C4-2B (cell line): Measurements from ENCODE around the gene FAM13C.
"Not testable (repeated sequence)": the region's sequence is repeated elsewhere in the genome, so short reads cannot be mapped to it uniquely, and the experiment has no call there.

Source experiments
- H3K27ac ChIP-seq: fragments of 450-650 bp; 2 replicates; pipeline ENCODE4 v1.5.1; 2017
- CTCF ChIP-seq: fragments of 450-650 bp; conservative IDR thresholded peaks from 2 replicates; pipeline ENCODE4 v1.5.1; 2017; ENCODE audit warnings: mild to moderate bottlenecking
- ZFX ChIP-seq: fragments of 450-650 bp; IDR thresholded peaks from 2 replicates; pipeline ENCODE4 v1.6.1; 2017

The FAM13C gene

GRCh38 chr10:59242057-59242456 is 120.3 kb downstream of the FAM13C start:
- TF ChIP-seq ZFX (no peak), CTCF (no peak)
- no peak overlapping the region for H3K27ac ChIP-seq

DNA sequence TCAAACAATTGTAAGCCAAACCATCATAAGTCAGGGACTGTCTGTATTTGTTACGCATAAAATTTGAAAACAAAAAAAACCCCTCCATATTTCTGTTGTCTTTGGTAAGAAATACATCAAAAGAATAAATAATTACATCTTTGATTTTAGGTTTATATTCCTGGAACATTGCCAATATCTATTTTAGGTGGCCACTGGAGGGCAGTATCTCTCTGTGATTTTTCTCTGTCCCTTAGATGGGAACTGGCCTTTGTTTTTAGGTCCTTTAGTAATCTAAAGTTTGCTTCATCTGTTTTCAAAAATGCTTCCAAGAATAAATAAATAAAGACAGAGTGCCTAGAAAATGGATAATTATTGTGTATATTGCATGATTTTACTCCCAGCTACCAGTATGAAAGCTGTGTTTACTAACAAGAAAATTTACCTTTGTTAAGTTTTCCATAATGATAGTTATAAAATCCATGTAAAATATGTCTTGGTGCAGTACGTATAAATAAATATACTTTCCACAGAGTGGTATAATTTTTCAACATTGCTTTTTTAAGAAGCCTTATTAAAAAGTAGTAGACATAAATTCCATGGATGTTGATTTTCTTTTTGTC is 121.7 kb downstream of the FAM13C start:
- TF ChIP-seq ZFX (no peak), CTCF (peak; percentile 76)
- H3K27ac ChIP-seq: no peak overlapping the region

DNA sequence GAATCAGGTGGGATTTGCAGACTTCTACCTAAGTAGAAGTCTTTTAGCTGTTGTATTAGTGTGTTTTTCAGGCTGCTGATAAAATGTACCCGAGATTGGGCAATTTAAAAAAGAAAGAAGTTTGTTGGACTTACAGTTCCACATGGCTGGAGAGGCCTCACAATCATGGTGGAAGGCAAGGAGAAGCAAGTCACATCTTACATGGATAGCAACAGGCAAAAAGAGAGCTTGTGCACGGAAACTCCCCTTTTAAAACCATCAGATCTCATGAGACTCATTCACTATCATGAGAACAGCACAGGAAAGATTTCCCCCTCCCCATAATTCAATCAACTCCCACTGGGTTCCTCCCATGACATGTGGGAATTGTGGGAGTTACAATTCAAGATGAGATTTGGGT is 123.2 kb downstream of the FAM13C start:
- not testable (repeated sequence) for H3K27ac ChIP-seq

DNA sequence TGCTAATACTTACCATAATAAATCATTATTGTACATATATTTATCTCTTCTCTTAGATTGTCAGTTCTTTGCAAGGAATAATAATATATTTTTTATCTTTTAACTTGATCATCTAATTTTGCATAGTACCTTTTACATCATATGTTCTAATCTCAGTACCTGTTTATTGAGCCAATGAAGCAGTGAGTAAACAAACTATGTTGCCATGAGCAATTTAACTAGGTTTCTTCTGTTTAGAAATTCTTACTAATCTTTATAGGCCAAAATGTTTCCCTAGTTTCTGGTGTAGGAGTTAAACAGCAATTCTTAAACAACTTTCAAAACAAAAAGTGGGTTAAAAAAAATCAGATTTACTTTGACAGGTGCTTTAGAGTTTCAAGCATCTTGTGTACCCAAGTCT is 124.6 kb downstream of the FAM13C start:
- no peak for TF ChIP-seq ZFX
- TF ChIP-seq CTCF: no peak
- H3K27ac ChIP-seq: no peak overlapping the region

- TF ChIP-seq ZFX (no peak), CTCF (no peak)
- H3K27ac ChIP-seq: no peak overlapping the region
Observed at GRCh38 chr10:59236064-59236697, 126.2 kb downstream of the FAM13C start.

GRCh38 chr10:59234816-59235429 is 127.4 kb downstream of the FAM13C start:
- TF ChIP-seq CTCF (peak; percentile 86), ZFX (no peak)
- no peak overlapping the region for H3K27ac ChIP-seq

- no peak for TF ChIP-seq CTCF
- no peak for TF ChIP-seq ZFX
- H3K27ac ChIP-seq: no peak overlapping the region
Observed at GRCh38 chr10:59234194-59234593, 128.2 kb downstream of the FAM13C start.

- H3K27ac ChIP-seq: no peak overlapping the region
- TF ChIP-seq CTCF (no peak), ZFX (no peak)
Observed at GRCh38 chr10:59229441-59229840, 132.9 kb downstream of the FAM13C start.
